GM21717 (cell line): Measurements from ENCODE around the gene ME3.

Experiments used
- ATAC-seq: cut with Tn5 transposase; IDR thresholded peaks from one replicate; pipeline ENCODE4 v1.9.1; 2021; ENCODE audit warnings: mild to moderate bottlenecking, moderate library complexity; ENCODE audit not compliant: unreplicated experiment

The ME3 gene

GRCh38 chr11:86519064-86519911 is 153.1 kb downstream of the ME3 start:
- no peak for ATAC-seq

DNA sequence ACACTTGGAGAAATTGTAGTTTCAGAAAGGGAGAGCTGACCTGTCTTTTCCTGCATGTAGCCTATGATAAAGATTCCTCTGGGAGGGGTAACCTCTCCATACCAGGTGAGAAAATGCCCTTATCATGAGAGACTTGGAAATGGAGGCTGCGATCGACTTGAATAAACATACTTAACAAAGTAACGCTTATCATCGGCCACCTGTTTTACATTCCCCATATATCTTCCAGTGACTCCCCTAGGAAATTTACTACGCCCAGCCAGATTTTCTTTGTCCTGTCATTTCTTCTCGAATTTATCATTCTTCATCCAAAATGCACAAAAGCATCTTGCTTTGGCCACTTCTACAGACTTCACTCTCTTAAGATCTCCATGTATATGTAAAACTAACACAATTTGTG is 154.2 kb downstream of the ME3 start:
- no peak for ATAC-seq

GRCh38 chr11:86517557-86517956 is 154.9 kb downstream of the ME3 start:
- ATAC-seq = no peak

DNA sequence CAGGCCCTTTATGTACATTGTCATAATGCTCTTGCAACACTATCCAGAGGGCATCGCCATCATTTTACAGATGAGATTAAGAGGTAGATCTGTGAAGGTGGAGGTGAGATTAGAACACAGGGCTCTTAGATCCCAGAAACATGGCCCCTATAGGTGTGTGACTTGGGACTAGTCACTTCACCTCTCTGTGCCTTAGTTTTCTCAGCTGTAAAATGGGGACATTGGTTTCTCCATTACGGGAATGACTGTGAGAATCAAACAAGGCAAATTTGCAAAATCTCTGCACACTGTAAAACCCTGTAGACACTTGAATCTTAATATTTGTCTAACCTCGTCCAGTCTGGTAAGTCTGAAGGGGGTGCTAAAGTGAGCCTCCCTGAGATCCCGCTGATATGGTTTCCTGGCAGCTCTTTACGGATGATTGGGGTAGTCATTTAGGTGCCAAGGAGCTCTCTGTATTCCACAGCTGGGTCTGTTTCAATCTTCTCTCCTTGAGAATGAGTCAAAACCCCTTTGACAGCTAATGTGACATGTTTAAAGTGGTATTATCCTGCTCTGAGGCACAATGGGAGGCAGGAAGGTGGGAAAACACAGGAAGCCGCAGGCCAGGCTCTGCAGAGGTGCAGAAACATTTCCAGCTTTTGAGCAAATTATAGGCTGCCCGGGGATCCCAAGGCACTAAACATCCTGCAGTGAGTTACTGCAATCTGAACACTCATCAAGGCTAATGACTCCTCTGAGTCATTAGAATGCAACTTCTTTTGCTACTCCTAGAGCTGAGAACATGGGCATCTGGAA is 156.9 kb downstream of the ME3 start:
- ATAC-seq = no peak

DNA sequence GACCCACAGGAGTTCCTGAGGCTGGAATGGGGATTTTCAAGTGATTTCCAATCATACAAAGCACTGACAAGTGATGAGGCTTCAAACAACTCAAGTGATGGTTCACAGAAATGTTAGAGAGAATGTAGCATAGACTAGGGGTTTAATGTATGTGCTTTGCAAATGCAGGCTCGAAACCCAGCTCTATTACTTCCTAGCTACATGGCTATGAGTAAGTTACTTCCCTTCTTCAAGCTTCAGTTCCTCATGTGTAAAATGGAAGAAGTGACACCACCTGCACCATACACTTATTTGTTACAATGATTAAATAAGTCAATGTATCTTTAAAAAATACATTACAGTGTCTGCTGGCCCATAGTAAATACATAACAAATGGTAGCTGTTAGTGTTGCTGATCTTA is 158.0 kb downstream of the ME3 start:
- no peak for ATAC-seq

- ATAC-seq = no peak
These were observed 158.6 kb downstream of the ME3 start for GRCh38 chr11:86513746-86514373.

DNA sequence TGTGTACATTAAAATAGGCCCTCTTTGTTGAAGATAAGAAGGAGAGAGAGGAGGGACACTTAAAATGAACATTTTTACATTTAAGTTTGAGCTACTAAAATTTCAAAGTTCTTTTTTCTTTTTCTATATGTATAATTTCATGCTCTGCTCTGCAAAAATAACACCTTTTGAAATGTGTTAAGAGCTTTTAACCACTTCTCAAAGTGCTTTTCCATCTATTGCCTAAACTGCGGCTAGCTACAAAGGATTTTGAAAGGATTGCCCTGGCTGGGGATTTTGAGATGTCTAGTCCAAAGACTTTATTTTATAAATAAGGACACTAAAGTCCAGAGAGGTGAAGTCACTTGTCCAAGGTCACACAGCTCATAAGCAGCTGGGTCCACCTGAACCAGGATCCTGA is 159.3 kb downstream of the ME3 start:
- no peak for ATAC-seq

DNA sequence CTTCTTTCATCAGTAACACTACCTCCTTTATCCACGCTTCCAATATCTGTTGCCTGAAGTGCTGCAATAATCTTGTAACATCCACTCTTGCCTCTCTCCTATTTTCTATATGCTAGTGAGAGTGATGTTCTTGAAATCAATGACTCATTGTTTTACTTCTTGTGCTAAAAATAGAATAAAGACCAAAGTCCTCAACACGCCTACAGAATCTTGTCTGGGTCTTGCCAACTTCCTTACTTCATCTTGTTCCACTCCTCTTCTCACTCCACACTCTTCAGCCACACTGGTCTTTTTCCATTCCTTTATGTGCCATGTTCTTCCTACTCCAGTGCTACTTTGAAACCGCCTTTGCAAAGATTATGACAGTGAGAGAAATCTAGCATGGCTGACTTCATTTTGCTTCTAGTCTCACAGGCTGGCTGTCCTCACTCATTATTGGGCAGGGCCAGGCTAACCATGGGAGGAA is 161.3 kb downstream of the ME3 start:
- ATAC-seq = peak; percentile 60

DNA sequence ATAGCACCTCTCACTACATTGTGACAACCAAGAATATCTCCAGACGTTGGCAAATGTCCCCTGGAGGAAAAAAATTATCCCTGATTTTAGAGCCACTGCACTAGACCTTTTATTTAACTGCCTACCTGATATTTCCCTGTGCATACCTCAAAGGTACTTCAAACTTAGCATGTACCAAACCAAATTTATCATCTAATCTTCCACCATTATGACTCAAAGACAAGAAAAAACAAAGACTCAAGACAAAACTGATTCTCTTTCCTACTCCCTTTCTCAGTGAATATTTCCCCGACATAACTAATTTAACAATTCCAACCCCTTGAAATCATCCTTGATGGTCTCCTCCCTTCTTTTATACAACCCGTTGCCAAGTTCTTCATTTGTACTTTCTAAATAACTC is 161.7 kb downstream of the ME3 start:
- no peak for ATAC-seq

- no peak for ATAC-seq
These were observed 162.3 kb downstream of the ME3 start for GRCh38 chr11:86510097-86510496.

DNA sequence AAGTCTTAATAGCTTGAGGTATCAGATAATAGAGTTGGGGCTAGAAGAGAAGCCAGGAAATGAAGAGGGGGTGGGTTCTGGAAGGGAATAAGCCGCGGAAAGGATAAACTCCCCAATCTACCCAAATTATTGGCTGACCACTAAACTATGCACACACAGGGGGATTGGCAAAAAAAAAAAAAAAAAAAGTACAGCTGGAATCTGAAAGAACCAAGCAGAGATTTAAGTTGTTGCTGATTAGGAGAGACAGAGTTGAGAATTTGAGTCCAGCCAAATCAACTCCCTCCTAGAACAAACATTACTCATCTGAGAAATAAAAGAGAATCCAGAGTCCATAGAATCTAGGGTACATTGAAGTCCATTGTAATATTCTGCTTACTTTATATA is 162.8 kb downstream of the ME3 start:
- ATAC-seq = no peak

GRCh38 chr11:86508604-86509587 is 163.5 kb downstream of the ME3 start:
- ATAC-seq = no peak

- ATAC-seq = no peak
These were observed 165.1 kb downstream of the ME3 start for GRCh38 chr11:86507249-86507845.

- no peak for ATAC-seq
These were observed 166.2 kb downstream of the ME3 start for GRCh38 chr11:86506235-86506634.

DNA sequence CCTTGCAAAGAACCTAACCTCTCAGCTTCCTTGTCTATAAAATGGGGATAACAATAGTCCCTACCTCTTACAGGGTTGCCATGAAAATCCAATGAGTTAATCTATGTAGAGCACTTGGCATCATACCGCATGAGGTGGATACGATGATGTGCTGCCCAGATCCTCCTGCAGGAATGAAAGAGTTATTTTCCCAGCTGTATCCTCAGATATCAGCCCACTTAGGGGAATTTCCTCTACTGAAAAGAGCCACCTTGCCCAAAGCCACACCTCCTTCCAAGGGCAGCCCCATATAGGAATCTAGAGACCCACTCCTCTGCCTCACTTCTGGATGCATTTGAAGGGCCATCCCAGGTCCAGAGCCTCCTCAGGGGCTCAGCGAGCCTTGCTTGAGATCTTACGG is 169.3 kb downstream of the ME3 start:
- ATAC-seq = no peak

- no peak for ATAC-seq
These were observed 170.2 kb downstream of the ME3 start for GRCh38 chr11:86502137-86502642.

GRCh38 chr11:86500500-86501140 is 171.8 kb downstream of the ME3 start:
- no peak for ATAC-seq

- no peak for ATAC-seq
These were observed 172.7 kb downstream of the ME3 start for GRCh38 chr11:86499723-86500129.

- ATAC-seq = no peak
These were observed 174.6 kb downstream of the ME3 start for GRCh38 chr11:86497836-86498235.
